ENCODE measurements around the gene SLC2A5. TPM values are rescaled to one million over a fixed set of nuclear protein-coding genes. Genes with fewer than 3 reads are reported as not detected.

Gene SLC2A5
- total and polyA plus RNA-seq, 10 donors: 2.9 to 23.6 (median 6.9) TPM

DNA sequence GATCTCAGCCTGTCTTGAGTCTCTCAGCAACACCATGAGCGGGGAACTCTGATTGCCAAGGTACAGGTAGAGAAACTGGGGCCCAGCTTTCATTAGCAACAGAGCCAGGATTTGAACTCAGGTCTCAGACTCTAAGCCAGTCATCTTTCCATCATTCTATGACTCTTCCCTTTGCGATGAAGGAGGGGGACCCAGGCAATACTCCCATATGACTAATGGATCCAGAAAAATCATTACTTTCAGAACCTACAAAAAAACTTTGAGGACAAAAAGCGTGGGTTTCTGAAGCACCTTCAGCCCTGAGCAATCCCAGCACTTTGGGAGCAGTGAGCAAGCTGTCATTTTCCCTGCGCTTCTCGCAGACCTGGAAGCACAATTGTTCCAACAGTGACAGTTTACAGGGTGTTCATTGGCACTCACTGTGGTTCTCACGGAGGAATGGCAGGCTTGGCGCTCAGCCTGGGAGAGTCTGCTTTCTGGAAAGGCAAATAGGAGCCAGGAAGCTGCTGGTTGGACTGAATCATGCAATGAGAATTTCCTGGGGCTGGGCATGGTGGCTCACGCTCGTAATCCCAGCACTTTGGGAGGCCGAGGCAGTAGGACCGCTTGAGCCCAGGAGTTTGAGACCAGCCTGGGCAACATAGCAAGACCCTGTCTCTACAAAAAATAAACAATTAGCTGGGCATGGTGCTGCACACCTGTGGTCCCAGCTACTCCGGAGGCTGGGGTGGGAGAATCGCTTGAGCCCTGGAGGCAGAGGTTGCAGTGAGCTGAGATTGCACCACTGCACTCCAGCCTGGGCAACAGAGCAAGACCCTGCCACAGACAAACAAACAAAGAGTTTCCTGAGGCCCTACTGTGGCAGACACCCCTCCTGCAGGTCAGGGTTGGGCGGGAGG, 83.3 kb downstream of the SLC2A5 start:
- TF ChIP-seq, protein P1, sequence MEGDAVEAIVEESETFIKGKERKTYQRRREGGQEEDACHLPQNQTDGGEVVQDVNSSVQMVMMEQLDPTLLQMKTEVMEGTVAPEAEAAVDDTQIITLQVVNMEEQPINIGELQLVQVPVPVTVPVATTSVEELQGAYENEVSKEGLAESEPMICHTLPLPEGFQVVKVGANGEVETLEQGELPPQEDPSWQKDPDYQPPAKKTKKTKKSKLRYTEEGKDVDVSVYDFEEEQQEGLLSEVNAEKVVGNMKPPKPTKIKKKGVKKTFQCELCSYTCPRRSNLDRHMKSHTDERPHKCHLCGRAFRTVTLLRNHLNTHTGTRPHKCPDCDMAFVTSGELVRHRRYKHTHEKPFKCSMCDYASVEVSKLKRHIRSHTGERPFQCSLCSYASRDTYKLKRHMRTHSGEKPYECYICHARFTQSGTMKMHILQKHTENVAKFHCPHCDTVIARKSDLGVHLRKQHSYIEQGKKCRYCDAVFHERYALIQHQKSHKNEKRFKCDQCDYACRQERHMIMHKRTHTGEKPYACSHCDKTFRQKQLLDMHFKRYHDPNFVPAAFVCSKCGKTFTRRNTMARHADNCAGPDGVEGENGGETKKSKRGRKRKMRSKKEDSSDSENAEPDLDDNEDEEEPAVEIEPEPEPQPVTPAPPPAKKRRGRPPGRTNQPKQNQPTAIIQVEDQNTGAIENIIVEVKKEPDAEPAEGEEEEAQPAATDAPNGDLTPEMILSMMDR (IDR thresholded peaks at IDR 0.05 in 8 of 11, conservative IDR thresholded peaks at IDR 0.05 in 3 of 11): no peak
- TF ChIP-seq POLR2AphosphoS5 (IDR thresholded peaks at IDR 0.05): peak in 1 of 3 donors; percentile 18
- peak; percentile 73 for DNase-seq
- peak overlapping the region in 5 of 8 donors; percentile 7 to 65 (median 60) for H3K27ac ChIP-seq
- intact Hi-C loops (cut with DNase I; ENCODE audit: low total_unique reads): loop anchor here (2.0 kb wide), 1 partner anchor 67 kb away; no protein-coding TSS in a partner anchor
- H3K4me3 ChIP-seq: no peak overlapping the region
- H3K36me3 ChIP-seq: no peaks in the 10 kb centered on the region
- H3K4me1 ChIP-seq: peaks cover 0 to 38% (median 30%) of the 10 kb centered on the region in 6 donors
- no peaks in the 10 kb centered on the region for H3K9me3 ChIP-seq
- no peaks in the 10 kb centered on the region for H3K27me3 ChIP-seq (replicated peaks in 1 of 7)
- 65 to 78% (median 73%) methylated on average over 13 to 14 of the region's 14 CpGs for WGBS, 5 donors

Small RNA genes within 50 kb of the gene (small RNA-seq; reads per million reads assigned to genes)
- gene RF00424: 0 reads per million in 4 donors

Other genes starting within 250 kb of the SLC2A5 start
- gene ENO1, start 190.9 kb downstream of the SLC2A5 start, total RNA-seq: 100 to 1,000 TPM; 289 to 751 (median 408) TPM
- 100 to 1,000 TPM; 249 to 376 (median 357) TPM for gene ENO1, start 190.9 kb downstream of the SLC2A5 start, polyA plus RNA-seq
- 1 to 10 TPM in 1 of 7 donors, not detected in 6; 1.5 TPM for gene CA6, start 123.8 kb downstream of the SLC2A5 start, total RNA-seq
- gene CA6, start 123.8 kb downstream of the SLC2A5 start, polyA plus RNA-seq: under 1 TPM; 0.11 to 0.16 (median 0.11) TPM
- not detected for gene SLC2A7, start 43.2 kb downstream of the SLC2A5 start, total RNA-seq
- not detected for gene SLC2A7, start 43.2 kb downstream of the SLC2A5 start, polyA plus RNA-seq
- gene GPR157, start 59.5 kb upstream of the SLC2A5 start, total RNA-seq: 10 to 100 TPM in 1 of 7 donors, 1 to 10 TPM in 6; 5.7 to 10.5 (median 6.8) TPM
- gene GPR157, start 59.5 kb upstream of the SLC2A5 start, polyA plus RNA-seq: 1 to 10 TPM; 1.2 to 2.8 (median 1.5) TPM
- gene H6PD, start 165.1 kb upstream of the SLC2A5 start, total RNA-seq: 10 to 100 TPM; 32.1 to 55.3 (median 37.8) TPM
- gene H6PD, start 165.1 kb upstream of the SLC2A5 start, polyA plus RNA-seq: 10 to 100 TPM in 1 of 3 donors, 1 to 10 TPM in 2; 4.5 to 13.9 (median 5.5) TPM
- 1 to 10 TPM; 2.4 to 7.9 (median 5.3) TPM for gene SPSB1, start 223.3 kb upstream of the SLC2A5 start, total RNA-seq
- 1 to 10 TPM; 1.3 to 3.4 (median 2.7) TPM for gene SPSB1, start 223.3 kb upstream of the SLC2A5 start, polyA plus RNA-seq

Data from spleen (tissue), 11 donors.